Mononuclear cell (primary cell): ENCODE measurements around the gene MRPL14. TPM values are rescaled to one million over a fixed set of nuclear protein-coding genes. Genes with fewer than 3 reads are reported as not detected.

Experiments
- H3K27me3 ChIP-seq: 2 replicates; pipeline ENCODE4 v1.6.0; 2011; ENCODE audit warnings: low read length, control low read depth; ENCODE audit not compliant: insufficient read depth
- H3K4me1 ChIP-seq: 2 replicates; pipeline ENCODE4 v1.5.1; 2011; ENCODE audit warnings: mild to moderate bottlenecking, low read length, control low read depth; ENCODE audit not compliant: insufficient read depth
- H3K4me3 ChIP-seq: 2 replicates; pipeline ENCODE4 v1.5.1; 2011; ENCODE audit warnings: mild to moderate bottlenecking, low read length, moderate library complexity
- H3K9me3 ChIP-seq: 2 replicates; pipeline ENCODE4 v1.5.1; 2011; ENCODE audit warnings: low read depth, mild to moderate bottlenecking, control low read depth, low read length
- total RNA-seq: library from RNA; depleted of rRNA; stranded (reverse); fragments of >200 nt; gene quantifications from one replicate; pipeline ENCODE4 v1.2.3, GENCODE V29; 2012

The MRPL14 gene
- total RNA-seq, 1 donor, result 10.3 TPM

DNA sequence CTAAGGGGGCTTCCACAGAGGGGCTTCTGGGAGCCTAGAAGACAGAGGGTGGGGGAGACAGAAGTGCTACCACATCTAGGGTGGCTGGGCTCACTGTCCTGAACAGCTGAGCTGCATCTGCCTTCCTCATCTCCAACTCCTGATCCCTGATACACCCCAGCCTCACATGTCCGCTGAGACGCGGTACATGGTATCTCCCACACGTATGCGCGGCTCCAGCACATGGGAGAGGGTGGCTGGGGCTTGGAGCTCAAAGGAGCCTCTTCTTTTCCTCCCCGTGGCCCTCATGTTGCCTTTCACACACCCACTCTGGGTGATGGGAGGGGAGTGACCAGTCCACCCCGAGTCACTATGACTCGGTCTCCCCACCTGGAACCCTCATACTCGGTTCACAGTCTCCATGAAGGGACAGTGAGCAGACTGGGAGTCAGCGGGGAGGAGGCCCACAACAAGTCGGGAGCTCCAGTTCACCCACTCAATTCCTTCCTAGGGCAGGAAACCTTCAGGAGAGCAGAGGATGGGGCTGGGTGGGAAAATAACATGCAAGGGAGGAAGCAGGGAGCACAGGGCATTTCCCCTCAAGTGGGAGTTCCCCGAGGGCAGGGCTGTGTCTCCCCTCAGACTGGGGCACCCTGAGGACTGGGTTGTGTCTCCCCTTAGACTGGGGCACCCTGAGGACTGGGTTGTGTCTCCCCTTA is 61.7 kb downstream of the MRPL14 start:
- Histone ChIP-seq H3K27me3 (no peaks in the 10 kb centered on the region), H3K4me3 (no peak overlapping the region), H3K4me1 (peaks cover 35% of the 10 kb centered on the region), H3K9me3 (no peaks in the 10 kb centered on the region)

DNA sequence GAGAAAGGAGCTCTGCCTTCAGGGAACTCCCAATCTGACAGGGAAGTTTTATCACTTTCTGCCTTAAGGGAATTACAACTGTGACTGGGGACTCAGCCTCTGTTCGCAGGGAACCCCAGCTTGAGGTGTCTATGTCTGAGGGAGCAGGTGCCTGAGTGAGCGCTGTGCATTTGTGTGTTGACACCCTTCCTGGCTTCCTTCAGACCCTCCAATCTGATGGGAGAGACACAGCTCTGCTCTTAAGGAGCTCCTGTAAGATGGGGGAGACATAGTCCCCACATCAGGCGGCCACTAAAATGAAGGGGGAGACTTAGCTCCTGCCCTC is 62.3 kb downstream of the MRPL14 start:
- no peaks in the 10 kb centered on the region for H3K27me3 ChIP-seq
- no peaks in the 10 kb centered on the region for H3K9me3 ChIP-seq
- H3K4me3 ChIP-seq, result no peak overlapping the region
- H3K4me1 ChIP-seq, result peaks cover 42% of the 10 kb centered on the region

DNA sequence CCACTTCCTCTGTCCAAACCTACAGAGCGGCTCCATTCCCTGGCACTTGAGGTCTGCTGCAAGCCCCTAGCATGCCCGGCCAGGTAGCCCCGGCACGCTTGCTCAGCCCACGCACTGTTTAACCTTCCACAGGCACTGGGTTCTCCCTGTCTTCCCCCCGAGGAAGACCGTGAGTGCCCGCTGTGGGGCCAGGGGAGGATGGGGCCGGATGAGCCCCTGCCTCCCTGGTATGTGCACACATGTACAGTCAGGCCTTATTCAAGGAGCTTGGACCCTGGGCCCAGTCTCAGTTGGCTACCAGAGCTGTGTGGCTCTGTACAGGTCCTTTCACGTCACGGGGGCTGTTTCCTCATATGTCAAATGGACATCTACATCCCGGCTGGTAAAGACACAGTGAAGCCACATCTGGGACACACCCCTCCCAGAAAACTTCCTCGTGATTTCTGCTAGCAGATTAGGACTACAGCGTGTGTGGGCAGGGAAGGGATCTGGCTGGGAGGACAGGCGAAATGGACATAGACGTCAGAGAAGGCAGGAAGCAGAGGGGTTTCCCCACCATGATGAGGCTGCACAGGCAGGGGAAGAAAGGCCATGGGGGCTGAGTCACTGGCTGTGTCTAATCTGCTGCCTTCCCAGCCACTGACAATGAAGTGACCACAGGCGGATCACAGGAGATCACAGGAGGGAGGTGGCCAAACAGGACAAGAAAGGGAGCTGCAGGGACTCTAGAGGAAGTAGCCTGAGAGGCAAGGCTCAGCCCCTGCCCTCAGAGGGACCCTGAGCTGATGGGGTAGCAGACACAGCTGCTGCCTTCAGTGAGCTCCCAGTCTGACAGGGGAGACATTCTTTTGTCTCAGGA is 62.9 kb downstream of the MRPL14 start:
- Histone ChIP-seq H3K9me3 (no peaks in the 10 kb centered on the region), H3K4me3 (no peak overlapping the region), H3K27me3 (no peaks in the 10 kb centered on the region), H3K4me1 (peaks cover 48% of the 10 kb centered on the region)

DNA sequence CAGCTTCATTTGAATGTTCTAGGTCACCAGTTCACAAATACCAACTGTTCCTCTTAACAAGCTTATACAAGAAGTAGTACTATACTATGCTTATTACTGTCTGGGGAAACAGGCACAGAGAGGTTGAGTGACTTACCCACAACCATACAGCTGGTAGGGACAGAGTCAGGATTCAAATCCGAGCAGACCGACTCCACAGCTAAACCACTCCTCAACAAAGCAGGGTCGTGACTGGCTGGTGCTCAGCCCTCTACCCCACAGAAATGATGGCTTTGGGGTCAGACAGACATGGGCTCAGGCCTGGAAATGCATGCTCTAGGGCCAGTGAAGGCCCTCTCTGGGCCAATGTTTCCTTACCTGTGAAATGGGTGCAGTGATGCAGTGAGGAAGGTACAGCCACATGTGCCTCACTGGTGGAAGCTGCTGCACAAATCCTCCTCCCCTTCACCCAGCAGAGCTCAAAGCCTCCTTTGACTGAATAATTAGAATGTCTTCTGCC is 63.6 kb downstream of the MRPL14 start:
- Histone ChIP-seq H3K4me1 (peaks cover 55% of the 10 kb centered on the region), H3K27me3 (no peaks in the 10 kb centered on the region), H3K9me3 (no peaks in the 10 kb centered on the region), H3K4me3 (no peak overlapping the region)

Other genes starting within 250 kb of the MRPL14 start
- gene TMEM63B, start 102 bp upstream of the MRPL14 start, total RNA-seq, result 8.1 TPM
- gene CAPN11, start 31.4 kb upstream of the MRPL14 start, total RNA-seq, result 0.10 TPM
- gene MYMX, start 89.5 kb upstream of the MRPL14 start, total RNA-seq, result not detected
- gene SLC29A1, start 96.1 kb upstream of the MRPL14 start, total RNA-seq, result 4.4 TPM
- gene HSP90AB1, start 119.6 kb upstream of the MRPL14 start, total RNA-seq, result 442 TPM
- gene SLC35B2, start 130.1 kb upstream of the MRPL14 start, total RNA-seq, result 8.2 TPM
- 125 TPM for gene NFKBIE, start 138.1 kb upstream of the MRPL14 start, total RNA-seq
- gene TMEM151B, start 143.0 kb upstream of the MRPL14 start, total RNA-seq, result not detected
- gene AARS2, start 185.9 kb upstream of the MRPL14 start, total RNA-seq, result 4.9 TPM
- not detected for gene SPATS1, start 215.2 kb upstream of the MRPL14 start, total RNA-seq